CD1c-positive myeloid dendritic cell (primary cell): Measurements from ENCODE around the gene ATN1.

Experiments used
- DNase-seq: peaks from one replicate; pipeline ENCODE4 v3.0.0-alpha.2; 2016; ENCODE audit errors: extremely low spot score

ATN1 gene

DNA sequence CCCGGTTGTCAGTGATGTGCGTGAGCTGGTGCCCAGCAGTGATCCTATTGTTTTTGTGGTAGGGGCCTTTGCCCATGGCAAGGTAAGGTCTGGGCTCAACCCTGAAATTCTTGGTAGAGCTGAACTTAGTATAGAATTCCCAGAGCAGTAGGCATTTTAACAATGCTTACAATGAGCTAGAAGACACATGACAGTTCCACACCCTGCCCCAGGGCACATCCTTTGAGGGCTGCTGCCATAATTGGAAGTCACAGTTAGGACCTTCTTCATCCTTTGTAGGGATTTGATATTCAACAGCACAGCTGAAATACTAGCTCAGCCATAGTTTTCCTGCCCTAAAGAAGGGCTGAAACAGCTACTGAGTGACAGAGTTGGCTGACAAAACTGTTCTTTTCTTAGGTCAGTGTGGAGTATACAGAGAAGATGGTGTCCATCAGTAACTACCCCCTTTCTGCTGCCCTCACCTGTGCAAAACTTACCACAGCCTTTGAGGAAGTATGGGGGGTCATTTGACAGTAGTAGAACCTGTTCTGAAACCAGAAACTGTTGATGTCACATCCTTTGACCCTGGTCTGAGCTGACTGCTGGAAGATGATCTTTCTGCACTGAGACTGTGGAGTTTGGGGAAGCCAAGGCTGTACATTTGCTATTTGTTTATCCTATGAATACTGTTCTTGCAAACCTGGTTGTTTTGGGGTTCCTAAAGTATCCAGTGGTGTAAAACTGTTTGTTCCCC lies 47.7 kb downstream of the ATN1 start:
- DNase-seq: no peak

DNA sequence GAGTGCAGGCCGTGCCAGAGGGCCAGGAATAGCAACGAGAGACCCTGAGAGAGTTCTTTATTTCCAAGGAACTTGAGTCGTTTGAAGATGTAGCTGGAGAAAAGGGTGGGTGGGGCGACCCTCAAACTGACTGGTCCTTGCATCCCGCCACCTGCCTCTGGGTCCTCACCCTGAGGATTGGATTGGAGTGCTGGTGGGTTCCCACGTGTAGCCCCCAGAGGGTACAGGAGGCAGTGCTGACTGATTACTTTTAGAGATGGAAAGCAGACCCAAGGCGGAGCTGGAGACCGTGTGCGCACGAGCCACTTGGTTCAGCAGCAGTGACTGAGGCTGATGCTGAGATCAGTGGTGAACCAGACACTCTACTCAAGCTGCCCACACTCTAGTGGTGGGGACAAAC lies 49.9 kb downstream of the ATN1 start:
- DNase-seq: no peak

GRCh38 chr12:6978188-6978587 lies 50.4 kb downstream of the ATN1 start:
- no peak for DNase-seq

GRCh38 chr12:6978611-6979011 lies 50.9 kb downstream of the ATN1 start:
- DNase-seq: no peak

DNA sequence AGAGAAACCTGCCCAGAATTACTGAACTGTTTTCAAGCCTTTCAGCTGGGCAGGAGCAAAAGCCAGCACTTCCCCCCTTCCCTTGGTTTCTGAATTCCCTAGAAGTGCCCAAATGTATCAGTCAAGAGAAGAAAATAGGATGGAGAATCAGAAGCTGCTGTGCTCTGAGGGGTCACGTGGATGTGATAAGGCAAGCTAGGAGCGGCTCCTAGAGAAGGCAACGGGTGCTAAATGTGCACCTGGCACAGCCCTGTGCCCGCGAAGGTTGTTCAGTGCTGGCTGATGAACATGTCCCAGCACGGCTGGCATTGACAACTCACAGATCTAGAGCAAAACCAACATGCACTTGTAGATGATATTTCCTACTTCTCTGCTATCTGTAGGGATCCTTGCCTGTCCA lies 51.3 kb downstream of the ATN1 start:
- no peak for DNase-seq

DNA sequence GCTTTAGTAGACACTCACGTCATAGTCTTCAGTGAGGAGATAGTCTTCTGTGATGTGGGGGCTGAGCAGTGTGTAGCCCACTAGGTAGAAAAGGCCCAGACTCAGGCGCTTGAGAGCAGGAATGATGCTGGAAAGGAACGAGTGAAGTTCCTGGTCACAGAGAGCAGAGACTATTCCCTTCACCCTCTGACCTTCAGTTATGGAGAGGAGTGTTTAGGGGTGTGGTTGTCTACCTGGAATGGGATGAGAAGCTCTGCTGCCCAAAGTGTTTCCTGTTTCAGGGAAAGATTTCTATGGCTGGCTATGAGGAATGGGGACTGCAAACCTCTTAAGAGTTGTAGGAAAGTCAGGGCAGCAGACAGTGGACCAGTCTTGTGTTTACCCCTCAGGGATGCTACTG lies 51.7 kb downstream of the ATN1 start:
- DNase-seq: no peak

DNA sequence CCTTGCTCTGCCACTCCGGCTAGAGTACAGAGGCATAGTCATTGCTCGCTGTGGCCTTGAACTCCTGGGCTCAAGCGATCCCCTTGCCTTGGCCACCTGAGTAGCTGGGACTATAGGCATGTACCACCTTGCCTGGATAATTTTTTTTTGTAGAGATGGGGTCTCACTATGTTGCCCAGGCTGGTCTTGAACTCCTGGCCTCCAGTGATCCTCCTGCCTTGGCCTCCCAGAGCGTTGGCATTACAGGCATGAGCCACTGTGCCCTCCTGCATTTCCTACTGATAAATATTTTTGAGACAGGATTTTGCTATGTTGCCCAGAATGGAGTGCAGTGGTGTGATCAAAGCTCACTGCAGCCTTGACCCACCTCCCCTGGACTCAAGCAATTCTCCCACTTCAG lies 52.3 kb downstream of the ATN1 start:
- DNase-seq: no peak

DNA sequence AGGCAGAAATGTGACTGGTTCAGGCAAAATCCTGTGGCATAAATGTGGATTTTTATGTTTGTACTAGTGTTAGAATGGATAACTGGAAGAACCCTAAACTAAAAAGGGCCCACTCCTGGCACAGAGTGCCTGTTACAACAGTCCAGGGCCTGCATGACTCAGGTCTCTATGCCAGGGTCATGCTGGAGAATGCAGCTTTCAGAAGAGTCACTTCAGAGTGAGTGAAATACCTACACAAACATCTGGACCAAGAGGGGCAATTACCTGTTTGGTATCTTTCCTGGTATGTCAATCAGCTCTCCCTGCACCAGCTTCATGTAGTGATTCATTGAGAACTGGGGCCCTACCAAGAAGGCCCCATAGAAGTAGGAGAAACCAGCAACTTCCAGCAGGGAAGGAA lies 53.0 kb downstream of the ATN1 start:
- DNase-seq: no peak

GRCh38 chr12:6981152-6982052 lies 53.6 kb downstream of the ATN1 start:
- no peak for DNase-seq

GRCh38 chr12:6982532-6982931 lies 54.8 kb downstream of the ATN1 start:
- no peak for DNase-seq

- DNase-seq: no peak
Measured at GRCh38 chr12:6987956-6988553, 60.3 kb downstream of the ATN1 start.
